WTC11 (cell line): Measurements from ENCODE around the gene TGFBRAP1. TPM values are rescaled to one million over a fixed set of nuclear protein-coding genes. Genes with fewer than 3 reads are reported as not detected.

ENCODE experiments used
- ATAC-seq: fragments of 200-7000 bp; cut with Tn5 transposase; 2 replicates; pipeline ENCODE4 v1.10.0; 2021; ENCODE audit warnings: mild to moderate bottlenecking, moderate library complexity
- CTCF ChIA-PET: fragments of 300-600 bp; sonication (Branson Sonifier 250); formaldehyde crosslinking; loops from one replicate; lab custom pipeline; 2021; ENCODE audit warnings: antibody characterized with exemption; lab: Charles Lee
- POLR2A ChIA-PET: fragments of 350-600 bp; sonication (Branson Sonifier 250); formaldehyde crosslinking; loops from one replicate; lab custom pipeline; 2021; ENCODE audit warnings: antibody characterized with exemption; lab: Charles Lee
- DNase-seq: peaks from one replicate; pipeline ENCODE4 v3.0.0; 2021; ENCODE audit warnings: low spot score
- H3K27ac Mint-ChIP-seq: 2 replicates; pipeline ENCODE4 v1.8.0; 2021; ENCODE audit warnings: mixed read lengths
- H3K27me3 Mint-ChIP-seq: 2 replicates; pipeline ENCODE4 v1.8.0; 2021; ENCODE audit warnings: low read depth, mild to moderate bottlenecking, moderate library complexity, mixed read lengths
- H3K36me3 Mint-ChIP-seq: 2 replicates; pipeline ENCODE4 v1.8.0; 2021; ENCODE audit warnings: mixed read lengths
- H3K4me1 Mint-ChIP-seq: 2 replicates; pipeline ENCODE4 v1.8.0; 2022; ENCODE audit warnings: mixed read lengths
- H3K4me3 Mint-ChIP-seq: 2 replicates; pipeline ENCODE4 v1.8.0; 2021; ENCODE audit warnings: mild to moderate bottlenecking, moderate library complexity, mixed read lengths
- H3K9me3 Mint-ChIP-seq: 2 replicates; pipeline ENCODE4 v1.8.0; 2021; ENCODE audit warnings: mixed read lengths
- ARID4B ChIP-seq: sonication (generic); formaldehyde crosslinking; IDR thresholded peaks from 2 replicates; pipeline ENCODE4 v1.8.0; 2023; ENCODE audit warnings: missing genetic modification reagents, mild to moderate bottlenecking, borderline replicate concordance
- ATF1 ChIP-seq: sonication (generic); formaldehyde crosslinking; IDR thresholded peaks from 2 replicates; pipeline ENCODE4 v1.8.1; 2023; ENCODE audit warnings: mild to moderate bottlenecking, moderate library complexity, missing genetic modification reagents
- E2F4 ChIP-seq: sonication (generic); formaldehyde crosslinking; IDR thresholded peaks from 2 replicates; pipeline ENCODE4 v1.8.1; 2022; ENCODE audit warnings: low read depth, mild to moderate bottlenecking, moderate library complexity, missing genetic modification reagents, borderline replicate concordance
- ESRRA ChIP-seq: sonication (generic); formaldehyde crosslinking; IDR thresholded peaks from 2 replicates; pipeline ENCODE4 v1.8.1; 2022; ENCODE audit warnings: mild to moderate bottlenecking, missing genetic modification reagents, borderline replicate concordance
- GRHL2 ChIP-seq: fragments of 250-450 bp; sonication (Bioruptor Pico); IDR thresholded peaks from 2 replicates; pipeline ENCODE4 v1.8.0; 2022; ENCODE audit warnings: mild to moderate bottlenecking, moderate library complexity; ENCODE audit not compliant: insufficient replicate concordance, severe bottlenecking
- IRF1 ChIP-seq: sonication (generic); formaldehyde crosslinking; IDR thresholded peaks from 2 replicates; pipeline ENCODE4 v1.8.0; 2023; ENCODE audit warnings: missing genetic modification reagents
- NFE2L1 ChIP-seq: sonication (generic); formaldehyde crosslinking; IDR thresholded peaks from 2 replicates; pipeline ENCODE4 v1.8.1; 2023; ENCODE audit warnings: missing genetic modification reagents
- NR3C1 ChIP-seq: sonication (generic); formaldehyde crosslinking; conservative IDR thresholded peaks from 2 replicates; pipeline ENCODE4 v1.8.1; 2023; ENCODE audit warnings: low read depth, mild to moderate bottlenecking, missing genetic modification reagents
- SMAD3 ChIP-seq: sonication (generic); formaldehyde crosslinking; IDR thresholded peaks from 2 replicates; pipeline ENCODE4 v1.8.0; 2022; ENCODE audit warnings: missing genetic modification reagents, mild to moderate bottlenecking, borderline replicate concordance
- TCF7 ChIP-seq: sonication (generic); formaldehyde crosslinking; IDR thresholded peaks from 2 replicates; pipeline ENCODE4 v1.8.0; 2022; ENCODE audit warnings: mild to moderate bottlenecking, low read depth, missing genetic modification reagents, moderate library complexity
- ZNF138 ChIP-seq: sonication (generic); formaldehyde crosslinking; conservative IDR thresholded peaks from 2 replicates; pipeline ENCODE4 v1.8.1; 2022; ENCODE audit warnings: mild to moderate bottlenecking, moderate library complexity, missing genetic modification reagents
- ZNF219 ChIP-seq: sonication (generic); formaldehyde crosslinking; IDR thresholded peaks from 2 replicates; pipeline ENCODE4 v1.8.0; 2023; ENCODE audit warnings: missing genetic modification reagents, mild to moderate bottlenecking, borderline replicate concordance
- ZNF317 ChIP-seq: sonication (generic); formaldehyde crosslinking; IDR thresholded peaks from 2 replicates; pipeline ENCODE4 v1.8.1; 2023; ENCODE audit warnings: low read depth, mild to moderate bottlenecking, moderate library complexity, missing genetic modification reagents, borderline replicate concordance
- ZNF671 ChIP-seq: fragments of 250-450 bp; sonication (Bioruptor Pico); IDR thresholded peaks from 2 replicates; pipeline ENCODE4 v1.8.0; 2021; ENCODE audit warnings: mild to moderate bottlenecking
- ZSCAN18 ChIP-seq: fragments of 250-450 bp; sonication (Bioruptor Pico); IDR thresholded peaks from 2 replicates; pipeline ENCODE4 v2.1.2; 2022; ENCODE audit warnings: mild to moderate bottlenecking, moderate library complexity
- total RNA-seq: library from RNA; stranded (reverse); gene quantifications from 3 replicates; pipeline ENCODE4 v1.2.3, GENCODE V29; 2021
- TF ChIP-seq, protein P1 (sequence below): sonication (generic); formaldehyde crosslinking; IDR thresholded peaks from 2 replicates; pipeline ENCODE4 v1.8.0; 2022; ENCODE audit warnings: mild to moderate bottlenecking, missing genetic modification reagents
- TF ChIP-seq, protein P2 (sequence below): sonication (generic); formaldehyde crosslinking; conservative IDR thresholded peaks from 2 replicates; pipeline ENCODE4 v1.8.1; 2023; ENCODE audit warnings: mild to moderate bottlenecking, low read depth, missing genetic modification reagents, moderate library complexity
- TF ChIP-seq, protein P3 (sequence below): sonication (generic); formaldehyde crosslinking; IDR thresholded peaks from 2 replicates; pipeline ENCODE4 v1.8.1; 2023; ENCODE audit warnings: mild to moderate bottlenecking, missing genetic modification reagents
- TF ChIP-seq, protein P4 (sequence below): sonication (generic); formaldehyde crosslinking; IDR thresholded peaks from 2 replicates; pipeline ENCODE4 v1.8.0; 2022; ENCODE audit warnings: mild to moderate bottlenecking, missing genetic modification reagents
- TF ChIP-seq, protein P5 (sequence below): sonication (generic); formaldehyde crosslinking; IDR thresholded peaks from 2 replicates; pipeline ENCODE4 v1.8.1; 2022; ENCODE audit warnings: missing genetic modification reagents, borderline replicate concordance

TGFBRAP1 gene
- total RNA-seq, 1 experiment from 2014 or later = 16.3 TPM

DNA sequence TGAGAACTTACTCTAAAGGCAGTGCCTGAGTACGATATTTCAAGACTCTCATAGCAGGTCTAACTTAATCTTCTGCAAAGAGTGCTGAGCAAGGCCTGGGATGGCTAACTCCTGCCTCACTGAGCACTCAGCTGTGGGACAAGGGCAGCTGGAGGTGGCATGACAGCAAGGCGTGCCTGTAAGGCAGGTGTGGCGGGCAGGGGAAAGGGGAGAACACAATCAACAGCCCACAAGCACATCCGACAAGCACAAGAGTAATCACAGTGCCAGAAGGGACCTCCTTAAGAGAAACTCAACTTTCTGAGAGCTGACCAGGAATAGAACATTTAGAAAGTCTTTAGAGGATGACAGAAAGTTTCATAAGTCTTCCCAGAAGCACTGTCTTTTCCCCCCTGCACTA is 46.0 kb downstream of the TGFBRAP1 start (continued):
- TF ChIP-seq, protein P1, sequence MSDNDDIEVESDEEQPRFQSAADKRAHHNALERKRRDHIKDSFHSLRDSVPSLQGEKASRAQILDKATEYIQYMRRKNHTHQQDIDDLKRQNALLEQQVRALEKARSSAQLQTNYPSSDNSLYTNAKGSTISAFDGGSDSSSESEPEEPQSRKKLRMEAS (CRISPR knock-in tag) = no peak
- TF ChIP-seq NR3C1 = no peak

DNA sequence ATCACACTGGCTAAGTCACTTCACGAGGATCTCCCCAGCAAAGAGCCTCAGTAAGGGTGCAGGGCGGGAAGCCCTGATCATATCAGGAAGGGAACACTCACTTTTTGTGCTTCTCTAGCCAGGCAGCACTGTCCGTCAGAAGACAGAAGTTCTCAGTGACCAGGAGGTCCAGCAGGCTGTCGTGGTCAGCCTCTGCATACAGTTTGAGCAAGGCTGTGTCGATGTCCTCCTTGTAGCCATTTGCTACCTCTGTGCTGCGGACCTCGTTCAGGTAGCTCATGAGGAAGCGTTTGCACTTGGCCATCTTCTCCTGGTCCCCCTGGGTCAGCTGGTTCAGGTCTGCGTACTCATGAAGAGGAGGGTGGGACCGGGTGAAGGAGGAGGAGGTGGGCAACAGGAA is 49.3 kb downstream of the TGFBRAP1 start:
- peaks cover 16% of the 10 kb centered on the region for H3K36me3 Mint-ChIP-seq
- ChIA-PET CTCF (interaction anchor here (1.7 kb wide), 1 partner anchor 15 kb away, joined by 5 read pairs; no protein-coding TSS in a partner anchor), POLR2A (no interaction called here)
- no peak for DNase-seq
- 0 out of 2 replicates have a peak overlapping the region, but pooled peaks have one; percentile 63 for H3K27ac Mint-ChIP-seq
- no peak for ATAC-seq
- H3K9me3 Mint-ChIP-seq = no peaks in the 10 kb centered on the region
- H3K4me1 Mint-ChIP-seq = no peaks in the 10 kb centered on the region
- H3K27me3 Mint-ChIP-seq = no peaks in the 10 kb centered on the region
- H3K4me3 Mint-ChIP-seq = no peak overlapping the region
- TF ChIP-seq IRF1 (CRISPR knock-in tag) = no peak
- TF ChIP-seq E2F4 (CRISPR knock-in tag) = no peak
- TF ChIP-seq, protein P2, sequence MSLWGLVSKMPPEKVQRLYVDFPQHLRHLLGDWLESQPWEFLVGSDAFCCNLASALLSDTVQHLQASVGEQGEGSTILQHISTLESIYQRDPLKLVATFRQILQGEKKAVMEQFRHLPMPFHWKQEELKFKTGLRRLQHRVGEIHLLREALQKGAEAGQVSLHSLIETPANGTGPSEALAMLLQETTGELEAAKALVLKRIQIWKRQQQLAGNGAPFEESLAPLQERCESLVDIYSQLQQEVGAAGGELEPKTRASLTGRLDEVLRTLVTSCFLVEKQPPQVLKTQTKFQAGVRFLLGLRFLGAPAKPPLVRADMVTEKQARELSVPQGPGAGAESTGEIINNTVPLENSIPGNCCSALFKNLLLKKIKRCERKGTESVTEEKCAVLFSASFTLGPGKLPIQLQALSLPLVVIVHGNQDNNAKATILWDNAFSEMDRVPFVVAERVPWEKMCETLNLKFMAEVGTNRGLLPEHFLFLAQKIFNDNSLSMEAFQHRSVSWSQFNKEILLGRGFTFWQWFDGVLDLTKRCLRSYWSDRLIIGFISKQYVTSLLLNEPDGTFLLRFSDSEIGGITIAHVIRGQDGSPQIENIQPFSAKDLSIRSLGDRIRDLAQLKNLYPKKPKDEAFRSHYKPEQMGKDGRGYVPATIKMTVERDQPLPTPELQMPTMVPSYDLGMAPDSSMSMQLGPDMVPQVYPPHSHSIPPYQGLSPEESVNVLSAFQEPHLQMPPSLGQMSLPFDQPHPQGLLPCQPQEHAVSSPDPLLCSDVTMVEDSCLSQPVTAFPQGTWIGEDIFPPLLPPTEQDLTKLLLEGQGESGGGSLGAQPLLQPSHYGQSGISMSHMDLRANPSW (CRISPR knock-in tag) = no peak
- no peak for TF ChIP-seq ESRRA (CRISPR knock-in tag)
- no peak for TF ChIP-seq ATF1
- no peak for TF ChIP-seq ARID4B
- no peak for TF ChIP-seq NFE2L1
- TF ChIP-seq, protein P3, sequence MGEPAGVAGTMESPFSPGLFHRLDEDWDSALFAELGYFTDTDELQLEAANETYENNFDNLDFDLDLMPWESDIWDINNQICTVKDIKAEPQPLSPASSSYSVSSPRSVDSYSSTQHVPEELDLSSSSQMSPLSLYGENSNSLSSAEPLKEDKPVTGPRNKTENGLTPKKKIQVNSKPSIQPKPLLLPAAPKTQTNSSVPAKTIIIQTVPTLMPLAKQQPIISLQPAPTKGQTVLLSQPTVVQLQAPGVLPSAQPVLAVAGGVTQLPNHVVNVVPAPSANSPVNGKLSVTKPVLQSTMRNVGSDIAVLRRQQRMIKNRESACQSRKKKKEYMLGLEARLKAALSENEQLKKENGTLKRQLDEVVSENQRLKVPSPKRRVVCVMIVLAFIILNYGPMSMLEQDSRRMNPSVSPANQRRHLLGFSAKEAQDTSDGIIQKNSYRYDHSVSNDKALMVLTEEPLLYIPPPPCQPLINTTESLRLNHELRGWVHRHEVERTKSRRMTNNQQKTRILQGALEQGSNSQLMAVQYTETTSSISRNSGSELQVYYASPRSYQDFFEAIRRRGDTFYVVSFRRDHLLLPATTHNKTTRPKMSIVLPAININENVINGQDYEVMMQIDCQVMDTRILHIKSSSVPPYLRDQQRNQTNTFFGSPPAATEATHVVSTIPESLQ (CRISPR knock-in tag) = no peak
- no peak for TF ChIP-seq SMAD3 (CRISPR knock-in tag)
- no peak for TF ChIP-seq ZNF671 (CRISPR knock-in tag)
- TF ChIP-seq GRHL2 (CRISPR knock-in tag) = no peak
- no peak for TF ChIP-seq ZSCAN18 (CRISPR knock-in tag)
- TF ChIP-seq TCF7 (CRISPR knock-in tag) = no peak
- no peak for TF ChIP-seq ZNF138 (CRISPR knock-in tag)
- TF ChIP-seq ZNF219 (CRISPR knock-in tag) = no peak
- TF ChIP-seq, protein P4, sequence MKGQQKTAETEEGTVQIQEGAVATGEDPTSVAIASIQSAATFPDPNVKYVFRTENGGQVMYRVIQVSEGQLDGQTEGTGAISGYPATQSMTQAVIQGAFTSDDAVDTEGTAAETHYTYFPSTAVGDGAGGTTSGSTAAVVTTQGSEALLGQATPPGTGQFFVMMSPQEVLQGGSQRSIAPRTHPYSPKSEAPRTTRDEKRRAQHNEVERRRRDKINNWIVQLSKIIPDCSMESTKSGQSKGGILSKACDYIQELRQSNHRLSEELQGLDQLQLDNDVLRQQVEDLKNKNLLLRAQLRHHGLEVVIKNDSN (CRISPR knock-in tag) = no peak
- TF ChIP-seq, protein P5, sequence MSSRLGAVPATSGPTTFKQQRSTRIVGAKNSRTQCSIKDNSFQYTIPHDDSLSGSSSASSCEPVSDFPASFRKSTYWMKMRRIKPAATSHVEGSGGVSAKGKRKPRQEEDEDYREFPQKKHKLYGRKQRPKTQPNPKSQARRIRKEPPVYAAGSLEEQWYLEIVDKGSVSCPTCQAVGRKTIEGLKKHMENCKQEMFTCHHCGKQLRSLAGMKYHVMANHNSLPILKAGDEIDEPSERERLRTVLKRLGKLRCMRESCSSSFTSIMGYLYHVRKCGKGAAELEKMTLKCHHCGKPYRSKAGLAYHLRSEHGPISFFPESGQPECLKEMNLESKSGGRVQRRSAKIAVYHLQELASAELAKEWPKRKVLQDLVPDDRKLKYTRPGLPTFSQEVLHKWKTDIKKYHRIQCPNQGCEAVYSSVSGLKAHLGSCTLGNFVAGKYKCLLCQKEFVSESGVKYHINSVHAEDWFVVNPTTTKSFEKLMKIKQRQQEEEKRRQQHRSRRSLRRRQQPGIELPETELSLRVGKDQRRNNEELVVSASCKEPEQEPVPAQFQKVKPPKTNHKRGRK (CRISPR knock-in tag) = no peak
- TF ChIP-seq ZNF317 = no peak
